D721Med (cell line): Measurements from ENCODE around the gene IFI27L1.

Experiments used
- DNase-seq: peaks from one replicate; pipeline ENCODE4 v3.0.0; 2011; ENCODE audit warnings: low spot score; ENCODE audit not compliant: insufficient read length
- FAIRE-seq: peaks from 2 replicates; lab custom pipeline; 2011; peaks lifted over from hg19 to GRCh38; lab: Jason Lieb, UNC
- TF ChIP-seq, protein P1 (sequence below): IDR thresholded peaks from 2 replicates; pipeline ENCODE4 v1.5.1; 2012; ENCODE audit warnings: mild to moderate bottlenecking, control low read depth; ENCODE audit not compliant: insufficient read depth; ENCODE audit errors: missing control alignments

The IFI27L1 gene

DNA sequence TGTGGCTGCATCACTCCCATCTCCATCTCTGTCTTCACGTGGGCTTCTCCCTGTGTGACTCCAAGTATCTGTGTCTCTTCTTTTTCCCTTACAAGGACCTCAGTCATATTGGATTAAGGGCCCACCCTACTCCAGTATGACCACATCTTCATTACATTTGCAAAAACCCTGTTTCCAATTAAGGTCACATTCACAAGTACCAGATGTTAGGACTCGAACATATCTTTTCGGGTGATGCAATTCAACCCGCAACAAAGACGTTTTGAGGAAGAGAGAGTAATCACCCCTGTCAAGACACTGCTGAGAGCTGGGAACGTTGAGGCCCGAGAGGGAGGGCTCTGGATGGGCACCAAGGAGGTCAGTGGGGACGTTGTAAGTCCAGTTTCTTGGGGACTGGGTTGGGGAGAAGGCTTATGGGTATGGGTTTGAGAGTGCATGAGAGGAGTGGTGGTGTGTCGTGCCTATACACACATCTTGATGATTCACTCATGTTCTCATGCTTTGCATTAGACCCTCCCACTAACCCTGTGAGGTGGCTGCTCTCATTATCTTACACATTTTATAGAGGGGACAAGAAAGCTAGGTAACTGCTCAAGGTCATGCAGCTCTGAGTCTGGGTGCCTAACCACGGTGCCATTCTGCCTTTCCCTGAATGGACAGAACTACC lies 17.3 kb downstream of the IFI27L1 start:
- no peak for FAIRE-seq
- TF ChIP-seq, protein P1, sequence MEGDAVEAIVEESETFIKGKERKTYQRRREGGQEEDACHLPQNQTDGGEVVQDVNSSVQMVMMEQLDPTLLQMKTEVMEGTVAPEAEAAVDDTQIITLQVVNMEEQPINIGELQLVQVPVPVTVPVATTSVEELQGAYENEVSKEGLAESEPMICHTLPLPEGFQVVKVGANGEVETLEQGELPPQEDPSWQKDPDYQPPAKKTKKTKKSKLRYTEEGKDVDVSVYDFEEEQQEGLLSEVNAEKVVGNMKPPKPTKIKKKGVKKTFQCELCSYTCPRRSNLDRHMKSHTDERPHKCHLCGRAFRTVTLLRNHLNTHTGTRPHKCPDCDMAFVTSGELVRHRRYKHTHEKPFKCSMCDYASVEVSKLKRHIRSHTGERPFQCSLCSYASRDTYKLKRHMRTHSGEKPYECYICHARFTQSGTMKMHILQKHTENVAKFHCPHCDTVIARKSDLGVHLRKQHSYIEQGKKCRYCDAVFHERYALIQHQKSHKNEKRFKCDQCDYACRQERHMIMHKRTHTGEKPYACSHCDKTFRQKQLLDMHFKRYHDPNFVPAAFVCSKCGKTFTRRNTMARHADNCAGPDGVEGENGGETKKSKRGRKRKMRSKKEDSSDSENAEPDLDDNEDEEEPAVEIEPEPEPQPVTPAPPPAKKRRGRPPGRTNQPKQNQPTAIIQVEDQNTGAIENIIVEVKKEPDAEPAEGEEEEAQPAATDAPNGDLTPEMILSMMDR = no peak
- DNase-seq = no peak

DNA sequence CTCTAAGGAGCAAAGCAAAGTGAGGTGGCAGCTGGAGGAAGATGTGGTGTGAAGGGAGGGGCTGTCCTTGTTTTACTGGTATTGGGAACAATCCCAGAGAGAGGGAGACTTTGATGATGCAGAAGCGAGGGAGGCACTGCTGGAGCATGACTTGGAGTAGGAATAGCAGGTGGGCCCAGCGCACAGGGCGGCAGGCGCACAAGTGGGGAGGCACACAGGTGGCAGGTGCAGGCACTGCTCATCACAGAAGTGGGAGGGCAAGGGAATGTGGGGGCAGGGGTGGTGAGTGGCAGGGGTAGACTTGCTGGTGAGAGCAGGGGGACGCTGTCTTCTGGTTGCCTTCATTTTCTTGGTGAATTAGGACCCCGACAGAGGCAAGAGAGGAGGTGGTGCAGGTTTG lies 17.9 kb downstream of the IFI27L1 start:
- no peak for FAIRE-seq
- DNase-seq = no peak
- TF ChIP-seq, protein P1 = no peak

DNA sequence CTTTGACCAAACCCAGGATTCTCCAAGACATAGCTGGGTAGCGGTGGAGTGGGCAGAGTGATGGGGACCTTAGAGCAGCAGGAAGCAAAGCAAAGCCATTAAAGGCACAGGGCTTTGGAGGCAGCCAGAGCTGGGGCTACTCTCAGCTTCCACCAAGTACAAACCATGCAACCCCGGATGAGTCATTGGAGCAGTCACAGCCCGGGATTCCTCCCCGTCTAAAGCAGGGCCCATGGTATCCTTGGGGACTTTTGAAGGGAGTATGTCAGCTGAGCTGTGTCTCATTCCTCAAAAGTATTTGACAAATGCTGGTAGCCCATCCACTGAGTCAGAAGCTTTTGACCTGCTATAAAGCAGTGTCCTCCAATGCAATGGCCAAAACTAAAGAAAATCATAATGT lies 19.7 kb downstream of the IFI27L1 start:
- DNase-seq (no peak), FAIRE-seq (no peak)
- TF ChIP-seq, protein P1 = no peak

DNA sequence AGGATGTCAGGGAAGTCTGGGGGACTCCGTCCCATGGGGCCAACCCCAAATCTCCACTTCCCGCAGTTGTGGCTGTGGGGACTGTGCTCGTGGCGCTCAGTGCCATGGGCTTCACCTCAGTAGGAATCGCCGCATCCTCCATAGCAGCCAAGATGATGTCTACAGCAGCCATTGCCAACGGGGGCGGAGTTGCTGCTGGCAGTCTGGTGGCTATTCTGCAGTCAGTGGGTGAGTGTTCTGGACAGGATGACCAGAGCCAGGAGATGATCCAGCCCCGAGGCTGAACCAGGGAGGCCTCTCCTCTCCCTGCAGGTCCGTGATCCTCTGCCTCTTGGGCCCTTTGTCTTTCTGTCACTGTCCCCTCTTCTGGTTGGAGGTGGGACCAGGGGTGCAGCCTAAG lies 20.6 kb downstream of the IFI27L1 start:
- TF ChIP-seq, protein P1 = no peak
- no peak for FAIRE-seq

DNA sequence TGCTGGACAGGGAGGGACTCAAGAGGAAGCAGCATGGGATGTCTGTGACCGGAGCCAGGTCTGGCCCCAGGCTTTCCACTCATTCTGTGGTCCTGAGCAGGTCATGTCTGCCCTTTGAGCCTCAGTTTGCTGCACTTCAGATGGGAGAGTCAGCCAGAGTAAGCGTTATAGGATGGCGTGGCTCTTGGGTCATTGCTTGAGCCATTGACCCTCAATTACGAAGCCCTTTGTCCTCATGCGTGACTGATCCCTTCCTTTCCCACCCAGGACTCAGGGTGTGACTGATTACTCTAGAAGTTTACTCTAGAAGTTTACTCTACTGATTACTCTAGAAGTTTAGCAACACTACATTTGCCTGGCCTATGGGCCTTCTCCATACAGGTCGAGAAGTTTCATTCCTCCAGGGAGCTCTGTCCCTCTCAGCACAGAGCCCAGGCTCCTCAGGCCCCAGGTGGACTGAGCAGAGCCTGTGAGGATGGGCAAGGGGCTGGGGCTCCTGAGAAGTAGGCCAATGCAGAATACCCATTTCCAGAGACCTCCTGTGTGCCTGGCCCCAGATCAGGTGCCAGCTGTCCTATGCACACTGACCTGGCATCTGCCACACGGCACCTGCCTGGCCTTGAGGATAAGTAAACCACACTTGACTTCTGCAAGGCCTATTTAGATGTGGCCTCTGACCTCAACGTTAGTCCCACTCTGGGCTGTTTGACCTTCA lies 21.8 kb downstream of the IFI27L1 start:
- FAIRE-seq = no peak

More for the DNA sequence above, 20.6 kb downstream of the IFI27L1 start:
- DNase-seq = no peak

DNA sequence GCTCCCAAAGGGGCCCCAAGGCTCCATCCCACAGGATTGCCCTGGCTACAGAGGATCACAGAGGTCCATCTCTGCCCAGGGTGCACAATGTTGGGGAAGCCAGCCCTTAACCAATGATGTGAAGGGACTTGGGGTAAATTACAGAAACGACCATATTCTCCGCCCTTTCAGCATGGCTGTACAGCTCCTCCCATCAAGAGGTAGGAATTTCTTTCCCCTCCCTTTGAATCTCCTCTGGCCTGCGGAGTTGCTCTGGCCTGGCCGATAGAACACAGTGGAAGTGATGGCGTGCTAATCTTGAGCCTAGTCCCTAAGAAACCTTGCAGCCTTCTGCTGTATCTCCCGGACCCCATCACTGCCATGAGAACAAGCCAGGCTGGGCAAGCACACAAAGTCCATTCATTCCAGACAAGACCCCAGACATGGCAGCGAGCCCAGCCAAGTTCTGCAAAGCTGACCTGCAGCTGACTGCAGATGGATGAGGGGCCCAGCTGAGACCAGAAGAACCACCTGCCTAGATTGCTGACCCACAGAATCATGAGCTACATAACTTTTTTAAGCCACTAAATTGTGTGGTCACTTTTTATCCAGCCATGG lies 22.5 kb downstream of the IFI27L1 start:
- DNase-seq = no peak
- TF ChIP-seq, protein P1 = no peak
- no peak for FAIRE-seq

More for the DNA sequence above, 21.8 kb downstream of the IFI27L1 start:
- TF ChIP-seq, protein P1 = no peak
- DNase-seq = no peak
